HepG2 (cell line): ENCODE data around the gene RPS25. TPM values are rescaled to one million over a fixed set of nuclear protein-coding genes. Genes with fewer than 3 reads are reported as not detected.
A peak's percentile ranks its signal among the peaks of the same experiment; 100 is the strongest.

Source experiments
- ATM ChIP-seq: fragments of 450-650 bp; IDR thresholded peaks from 2 replicates; pipeline ENCODE4 v1.7.1; 2017; ENCODE audit warnings: mild to moderate bottlenecking, borderline replicate concordance
- DPF2 ChIP-seq: sonication (generic); formaldehyde crosslinking; IDR thresholded peaks from 2 replicates; pipeline ENCODE4 v1.4.0; 2020; ENCODE audit warnings: mild to moderate bottlenecking, low read depth, missing genetic modification reagents, borderline replicate concordance
- GABPB1 ChIP-seq: IDR thresholded peaks from 2 replicates; pipeline ENCODE4 v1.6.1; 2016; ENCODE audit warnings: mild to moderate bottlenecking, missing genetic modification reagents, moderate library complexity, missing compliant biosample characterization
- HCFC1 ChIP-seq: fragments of 150-350 bp; IDR thresholded peaks from 2 replicates; pipeline ENCODE4 v1.6.1; 2014; ENCODE audit warnings: low read depth, low read length
- KDM5A ChIP-seq: fragments of 200-600 bp; sonication (generic); IDR thresholded peaks from 2 replicates; pipeline ENCODE4 v1.7.0; 2018; ENCODE audit warnings: antibody characterized with exemption, mild to moderate bottlenecking, low read length, borderline replicate concordance
- RFXANK ChIP-seq: IDR thresholded peaks from 2 replicates; pipeline ENCODE4 v1.6.1; 2016
- SIN3B ChIP-seq: fragments of 150-350 bp; IDR thresholded peaks from 2 replicates; pipeline ENCODE4 v1.6.1; 2014; ENCODE audit warnings: low read length
- SUZ12 ChIP-seq: fragments of 150-350 bp; IDR thresholded peaks from 2 replicates; pipeline ENCODE4 v1.6.1; 2014; ENCODE audit warnings: low read depth, low read length
- ZNF205 ChIP-seq: IDR thresholded peaks from 2 replicates; pipeline ENCODE4 v1.6.1; 2018; ENCODE audit warnings: missing biosample characterization, missing genetic modification reagents
- ZNF33B ChIP-seq: sonication (generic); formaldehyde crosslinking; IDR thresholded peaks from 2 replicates; pipeline ENCODE4 v1.5.1; 2020; ENCODE audit warnings: mild to moderate bottlenecking, missing genetic modification reagents
- ZNF629 ChIP-seq: sonication (generic); formaldehyde crosslinking; conservative IDR thresholded peaks from 2 replicates; pipeline ENCODE4 v1.5.0; 2020; ENCODE audit warnings: missing genetic modification reagents
- ZNF7 ChIP-seq: IDR thresholded peaks from 2 replicates; pipeline ENCODE4 v1.6.1; 2016; ENCODE audit warnings: missing biosample characterization, missing genetic modification reagents
- ZNF773 ChIP-seq: sonication (generic); formaldehyde crosslinking; IDR thresholded peaks from 2 replicates; pipeline ENCODE4 v1.4.0; 2020; ENCODE audit warnings: missing genetic modification reagents, borderline replicate concordance
- ZNF879 ChIP-seq: sonication (generic); formaldehyde crosslinking; IDR thresholded peaks from 2 replicates; pipeline ENCODE4 v1.8.1; 2023; ENCODE audit warnings: missing genetic modification reagents
- polyA plus RNA-seq, 8 experiments: library from polyadenylated mRNA; depleted of rRNA in 3 of 8; stranded (reverse) in 7 of 8; unstranded in 1 of 8; fragments of >200 nt; fragmentation: Illumina TruSeq in 4 of 8; extraction: Trizol in 4 of 8; gene quantifications; 2 replicates each; pipeline versions ENCODE4 v1.2.1 to v1.2.3, GENCODE V29; 2011 to 2016; ENCODE audit warnings: low read depth in 4 of 8, missing spikeins in 1 of 8, mixed read lengths in 1 of 8; ENCODE audit not compliant: insufficient read depth in 1 of 8
- total RNA-seq, 5 experiments: library from RNA; depleted of rRNA; stranded (reverse); fragments of >200 nt; fragmentation: Illumina TruSeq; extraction: Trizol; gene quantifications; 2 replicates each; pipeline ENCODE4 v1.2.3, GENCODE V29; 2016; ENCODE audit warnings: low read depth in 1 of 5
- TF ChIP-seq, protein P1 (sequence below): sonication (generic); formaldehyde crosslinking; IDR thresholded peaks from 2 replicates; pipeline ENCODE4 v1.4.0; 2020; ENCODE audit warnings: missing genetic modification reagents
- TF ChIP-seq, protein P2 (sequence below): sonication (generic); formaldehyde crosslinking; IDR thresholded peaks from 2 replicates; pipeline ENCODE4 v1.4.0; 2020; ENCODE audit warnings: missing genetic modification reagents
- TF ChIP-seq, protein P3 (sequence below): IDR thresholded peaks from 2 replicates; pipeline ENCODE4 v1.6.1; 2018; ENCODE audit warnings: missing genetic modification reagents
- TF ChIP-seq, protein P4 (sequence below): sonication (generic); formaldehyde crosslinking; IDR thresholded peaks from 2 replicates; pipeline ENCODE4 v1.8.1; 2023; ENCODE audit warnings: mild to moderate bottlenecking, inconsistent platforms, moderate library complexity, missing genetic modification reagents, borderline replicate concordance
- TF ChIP-seq, protein P5 (sequence below): sonication (generic); formaldehyde crosslinking; IDR thresholded peaks from 2 replicates; pipeline ENCODE4 v1.5.0; 2020; ENCODE audit warnings: missing genetic modification reagents

Gene RPS25
- total and polyA plus RNA-seq, 2 of the 13 experiments (the other 11 are each of a cell fraction or from before 2014, with no cell fraction given) = 839 to 1,415 TPM

DNA sequence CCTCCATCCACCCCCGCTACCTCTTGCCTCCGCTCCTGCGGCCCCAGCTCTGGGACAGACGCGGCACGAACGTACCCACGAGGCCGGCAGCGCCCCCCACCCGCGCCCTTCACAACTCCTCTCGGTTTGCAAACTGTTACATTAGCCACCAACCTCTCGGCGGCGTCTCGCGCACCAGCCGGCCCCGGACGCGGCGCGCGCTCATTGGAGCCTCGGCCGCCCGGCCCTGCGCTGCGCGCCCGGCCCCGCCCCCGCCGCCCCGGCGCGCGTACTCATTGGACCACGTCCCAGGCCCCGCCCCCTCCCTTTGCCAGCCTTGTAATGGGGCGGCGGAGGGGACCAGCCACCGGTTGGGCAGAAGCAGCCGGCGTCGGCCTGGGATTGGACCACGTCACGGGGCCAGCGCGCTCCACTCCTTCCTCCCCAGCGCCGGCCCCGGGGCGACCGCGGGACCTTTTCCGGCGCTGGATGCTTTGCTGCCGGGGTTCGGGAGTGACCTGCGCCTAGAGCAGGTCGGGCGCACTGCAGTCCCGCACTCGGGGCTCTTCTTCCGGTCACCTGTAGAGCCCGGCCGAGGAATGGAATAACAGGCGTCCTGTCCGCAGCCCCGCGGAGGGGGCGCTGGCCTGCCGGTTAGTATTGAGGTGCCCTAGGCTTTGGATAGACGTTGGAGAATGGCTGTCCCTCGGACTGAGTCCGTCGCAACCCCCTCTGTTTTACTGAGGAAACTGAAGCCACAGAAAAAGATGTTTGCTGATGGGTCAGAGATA lies 39.0 kb upstream of the RPS25 start, which contains the start of gene HYOU1 (continued):
- TF ChIP-seq, protein P1, sequence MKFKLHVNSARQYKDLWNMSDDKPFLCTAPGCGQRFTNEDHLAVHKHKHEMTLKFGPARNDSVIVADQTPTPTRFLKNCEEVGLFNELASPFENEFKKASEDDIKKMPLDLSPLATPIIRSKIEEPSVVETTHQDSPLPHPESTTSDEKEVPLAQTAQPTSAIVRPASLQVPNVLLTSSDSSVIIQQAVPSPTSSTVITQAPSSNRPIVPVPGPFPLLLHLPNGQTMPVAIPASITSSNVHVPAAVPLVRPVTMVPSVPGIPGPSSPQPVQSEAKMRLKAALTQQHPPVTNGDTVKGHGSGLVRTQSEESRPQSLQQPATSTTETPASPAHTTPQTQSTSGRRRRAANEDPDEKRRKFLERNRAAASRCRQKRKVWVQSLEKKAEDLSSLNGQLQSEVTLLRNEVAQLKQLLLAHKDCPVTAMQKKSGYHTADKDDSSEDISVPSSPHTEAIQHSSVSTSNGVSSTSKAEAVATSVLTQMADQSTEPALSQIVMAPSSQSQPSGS (CRISPR knock-in tag) = peak; percentile 60; the same call in 1 of the 2 replicates
- TF ChIP-seq ZNF7 (CRISPR knock-in tag) (no peak), DPF2 (no peak), HCFC1 (no peak; the same call in 1 of the 2 replicates), GABPB1 (CRISPR knock-in tag) (peak; percentile 92), ZNF33B (no peak), ZNF629 (no peak), ZNF205 (CRISPR knock-in tag) (no peak), SIN3B (no peak; the same call in 1 of the 2 replicates), ZNF879 (no peak), SUZ12 (no peak), RFXANK (CRISPR knock-in tag) (no peak), ZNF773 (CRISPR knock-in tag) (no peak), KDM5A (peak; percentile 51; the same call in 1 of the 2 replicates), ATM (no peak)
- TF ChIP-seq, protein P2, sequence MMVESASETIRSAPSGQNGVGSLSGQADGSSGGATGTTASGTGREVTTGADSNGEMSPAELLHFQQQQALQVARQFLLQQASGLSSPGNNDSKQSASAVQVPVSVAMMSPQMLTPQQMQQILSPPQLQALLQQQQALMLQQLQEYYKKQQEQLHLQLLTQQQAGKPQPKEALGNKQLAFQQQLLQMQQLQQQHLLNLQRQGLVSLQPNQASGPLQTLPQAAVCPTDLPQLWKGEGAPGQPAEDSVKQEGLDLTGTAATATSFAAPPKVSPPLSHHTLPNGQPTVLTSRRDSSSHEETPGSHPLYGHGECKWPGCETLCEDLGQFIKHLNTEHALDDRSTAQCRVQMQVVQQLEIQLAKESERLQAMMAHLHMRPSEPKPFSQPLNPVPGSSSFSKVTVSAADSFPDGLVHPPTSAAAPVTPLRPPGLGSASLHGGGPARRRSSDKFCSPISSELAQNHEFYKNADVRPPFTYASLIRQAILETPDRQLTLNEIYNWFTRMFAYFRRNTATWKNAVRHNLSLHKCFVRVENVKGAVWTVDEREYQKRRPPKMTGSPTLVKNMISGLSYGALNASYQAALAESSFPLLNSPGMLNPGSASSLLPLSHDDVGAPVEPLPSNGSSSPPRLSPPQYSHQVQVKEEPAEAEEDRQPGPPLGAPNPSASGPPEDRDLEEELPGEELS (CRISPR knock-in tag) = no peak
- TF ChIP-seq, protein P3, sequence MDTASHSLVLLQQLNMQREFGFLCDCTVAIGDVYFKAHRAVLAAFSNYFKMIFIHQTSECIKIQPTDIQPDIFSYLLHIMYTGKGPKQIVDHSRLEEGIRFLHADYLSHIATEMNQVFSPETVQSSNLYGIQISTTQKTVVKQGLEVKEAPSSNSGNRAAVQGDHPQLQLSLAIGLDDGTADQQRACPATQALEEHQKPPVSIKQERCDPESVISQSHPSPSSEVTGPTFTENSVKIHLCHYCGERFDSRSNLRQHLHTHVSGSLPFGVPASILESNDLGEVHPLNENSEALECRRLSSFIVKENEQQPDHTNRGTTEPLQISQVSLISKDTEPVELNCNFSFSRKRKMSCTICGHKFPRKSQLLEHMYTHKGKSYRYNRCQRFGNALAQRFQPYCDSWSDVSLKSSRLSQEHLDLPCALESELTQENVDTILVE (CRISPR knock-in tag) = peak; percentile 99
- TF ChIP-seq, protein P4, sequence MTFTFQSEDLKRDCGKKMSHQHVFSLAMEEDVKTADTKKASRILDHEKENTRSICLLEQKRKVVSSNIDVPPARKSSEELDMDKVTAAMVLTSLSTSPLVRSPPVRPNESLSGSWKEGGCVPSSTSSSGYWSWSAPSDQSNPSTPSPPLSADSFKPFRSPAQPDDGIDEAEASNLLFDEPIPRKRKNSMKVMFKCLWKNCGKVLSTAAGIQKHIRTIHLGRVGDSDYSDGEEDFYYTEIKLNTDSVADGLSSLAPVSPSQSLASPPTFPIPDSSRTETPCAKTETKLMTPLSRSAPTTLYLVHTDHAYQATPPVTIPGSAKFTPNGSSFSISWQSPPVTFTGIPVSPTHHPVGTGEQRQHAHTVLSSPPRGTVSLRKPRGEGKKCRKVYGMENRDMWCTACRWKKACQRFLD = no peak
- TF ChIP-seq, protein P5, sequence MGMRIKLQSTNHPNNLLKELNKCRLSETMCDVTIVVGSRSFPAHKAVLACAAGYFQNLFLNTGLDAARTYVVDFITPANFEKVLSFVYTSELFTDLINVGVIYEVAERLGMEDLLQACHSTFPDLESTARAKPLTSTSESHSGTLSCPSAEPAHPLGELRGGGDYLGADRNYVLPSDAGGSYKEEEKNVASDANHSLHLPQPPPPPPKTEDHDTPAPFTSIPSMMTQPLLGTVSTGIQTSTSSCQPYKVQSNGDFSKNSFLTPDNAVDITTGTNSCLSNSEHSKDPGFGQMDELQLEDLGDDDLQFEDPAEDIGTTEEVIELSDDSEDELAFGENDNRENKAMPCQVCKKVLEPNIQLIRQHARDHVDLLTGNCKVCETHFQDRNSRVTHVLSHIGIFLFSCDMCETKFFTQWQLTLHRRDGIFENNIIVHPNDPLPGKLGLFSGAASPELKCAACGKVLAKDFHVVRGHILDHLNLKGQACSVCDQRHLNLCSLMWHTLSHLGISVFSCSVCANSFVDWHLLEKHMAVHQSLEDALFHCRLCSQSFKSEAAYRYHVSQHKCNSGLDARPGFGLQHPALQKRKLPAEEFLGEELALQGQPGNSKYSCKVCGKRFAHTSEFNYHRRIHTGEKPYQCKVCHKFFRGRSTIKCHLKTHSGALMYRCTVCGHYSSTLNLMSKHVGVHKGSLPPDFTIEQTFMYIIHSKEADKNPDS = no peak
